K562 (cell line): ENCODE results near the gene BECN2.

Experiments used
- ATF1 ChIP-seq, 2 experiments: fragments of 450-650 bp in 1 of 2; IDR thresholded peaks; 2 replicates each; pipeline ENCODE4 v1.6.1; 2016; ENCODE audit warnings: missing compliant biosample characterization in 1 of 2, missing genetic modification characterization in 1 of 2
- CTBP1 ChIP-seq: fragments of 450-650 bp; IDR thresholded peaks from 2 replicates; pipeline ENCODE4 v1.6.1; 2016; ENCODE audit warnings: borderline replicate concordance
- ERF ChIP-seq: fragments of 450-650 bp; formaldehyde crosslinking; IDR thresholded peaks from 2 replicates; pipeline ENCODE4 v1.4.0; 2020; ENCODE audit warnings: mild to moderate bottlenecking, mixed read lengths
- FOXA1 ChIP-seq: fragments of 450-650 bp; IDR thresholded peaks from 2 replicates; pipeline ENCODE4 v1.6.1; 2016; ENCODE audit warnings: mild to moderate bottlenecking, borderline replicate concordance
- FOXJ3 ChIP-seq: sonication (generic); formaldehyde crosslinking; IDR thresholded peaks from 2 replicates; pipeline ENCODE4 v1.4.0; 2020; ENCODE audit warnings: mild to moderate bottlenecking, missing genetic modification reagents
- POLR2A ChIP-seq: fragments of 450-650 bp; conservative IDR thresholded peaks from 2 replicates; pipeline ENCODE4 v1.6.1; 2016
- POLR2AphosphoS5 ChIP-seq: IDR thresholded peaks from 2 replicates; pipeline ENCODE4 v1.6.1; 2011; ENCODE audit warnings: mild to moderate bottlenecking, low read depth, low read length, moderate library complexity; ENCODE audit not compliant: control insufficient read depth, insufficient read depth
- RAD21 ChIP-seq, 2 experiments: fragments of 250-450 bp in 1 of 2; fragments of 450-650 bp in 1 of 2; sonication (Bioruptor Pico) in 1 of 2; formaldehyde crosslinking in 1 of 2; IDR thresholded peaks in 1 of 2; conservative IDR thresholded peaks in 1 of 2; 2 replicates each; pipeline versions ENCODE4 v1.4.0 to v1.8.0; 2020 to 2022; ENCODE audit warnings: mild to moderate bottlenecking in 2 of 2, moderate library complexity in 1 of 2
- SMAD4 ChIP-seq: fragments of 250-450 bp; sonication (Bioruptor Pico); conservative IDR thresholded peaks from 2 replicates; pipeline ENCODE4 v1.8.0; 2021; ENCODE audit warnings: inconsistent platforms, mild to moderate bottlenecking, moderate library complexity
- SMARCE1 ChIP-seq: fragments of 450-650 bp; IDR thresholded peaks from 2 replicates; pipeline ENCODE4 v1.7.1; 2016; ENCODE audit warnings: mild to moderate bottlenecking
- SRSF3 ChIP-seq: fragments of 200-400 bp; formaldehyde crosslinking; IDR thresholded peaks from 2 replicates; pipeline ENCODE4 v1.6.1; 2016; ENCODE audit warnings: mild to moderate bottlenecking, low read length, moderate library complexity; ENCODE audit not compliant: insufficient read depth
- TF ChIP-seq, protein P1 (sequence below): IDR thresholded peaks from 3 replicates; pipeline ENCODE4 v1.6.1; 2011; ENCODE audit warnings: borderline replicate concordance, mild to moderate bottlenecking; ENCODE audit not compliant: insufficient read length, insufficient read depth

GRCh38 chr1:241947354-241947753, 10.2 kb upstream of the BECN2 start:
- no peak for TF ChIP-seq POLR2AphosphoS5
- no peak for TF ChIP-seq SMAD4 (CRISPR knock-in tag)
- TF ChIP-seq FOXA1 = no peak
- TF ChIP-seq FOXJ3 (CRISPR knock-in tag) = no peak
- TF ChIP-seq ATF1 (CRISPR knock-in tag; IDR thresholded peaks at IDR 0.05) = no peak
- no peak for TF ChIP-seq ATF1 (tag; IDR thresholded peaks at IDR 0.05)
- no peak for TF ChIP-seq SRSF3
- TF ChIP-seq CTBP1 = no peak
- no peak for TF ChIP-seq ERF (CRISPR knock-in tag)
- no peak for TF ChIP-seq POLR2A
- no peak for TF ChIP-seq SMARCE1
- TF ChIP-seq RAD21 (CRISPR knock-in tag; conservative IDR thresholded peaks at IDR 0.05 in 1 of 2, IDR thresholded peaks at IDR 0.05 in 1 of 2) = no peak
- TF ChIP-seq, protein P1, sequence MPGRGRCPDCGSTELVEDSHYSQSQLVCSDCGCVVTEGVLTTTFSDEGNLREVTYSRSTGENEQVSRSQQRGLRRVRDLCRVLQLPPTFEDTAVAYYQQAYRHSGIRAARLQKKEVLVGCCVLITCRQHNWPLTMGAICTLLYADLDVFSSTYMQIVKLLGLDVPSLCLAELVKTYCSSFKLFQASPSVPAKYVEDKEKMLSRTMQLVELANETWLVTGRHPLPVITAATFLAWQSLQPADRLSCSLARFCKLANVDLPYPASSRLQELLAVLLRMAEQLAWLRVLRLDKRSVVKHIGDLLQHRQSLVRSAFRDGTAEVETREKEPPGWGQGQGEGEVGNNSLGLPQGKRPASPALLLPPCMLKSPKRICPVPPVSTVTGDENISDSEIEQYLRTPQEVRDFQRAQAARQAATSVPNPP = no peak
